OCI-LY1 (cell line): Measurements from ENCODE around the gene KSR1.

Experiments
- EZH2 ChIP-seq: fragments of 200-600 bp; sonication (generic), shearing (Covaris generic); IDR thresholded peaks from 2 replicates; pipeline ENCODE4 v1.8.0; 2017; ENCODE audit warnings: borderline replicate concordance, mixed run types, mild to moderate bottlenecking, antibody characterized with exemption, low read length, moderate library complexity, mixed read lengths
- TF ChIP-seq, protein P1 (sequence below): fragments of 200-600 bp; sonication (generic), shearing (Covaris generic); IDR thresholded peaks from 2 replicates; pipeline ENCODE4 v1.5.1; 2017; ENCODE audit warnings: mild to moderate bottlenecking, antibody characterized with exemption, low read length, moderate library complexity, mixed read lengths

DNA sequence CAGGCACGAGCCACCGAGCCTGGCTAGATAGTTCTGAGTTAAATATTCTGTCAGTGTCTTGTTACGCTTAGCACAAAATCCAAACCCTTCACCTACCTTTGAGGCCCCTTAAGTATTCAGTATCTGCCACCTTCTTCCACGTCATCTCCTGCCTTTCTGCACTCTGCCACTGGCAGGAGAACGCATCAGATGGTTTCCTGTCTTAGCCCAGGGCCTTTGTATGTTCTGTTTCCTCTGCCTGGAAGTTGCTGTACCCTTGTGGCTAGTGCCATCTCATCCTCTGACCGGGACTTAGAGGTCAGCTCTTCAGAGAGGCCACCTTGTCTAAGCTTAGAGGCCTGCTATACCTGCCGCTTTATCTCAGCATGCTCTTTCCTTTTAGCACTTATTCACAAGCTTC lies 107.3 kb downstream of the KSR1 start:
- no peak for TF ChIP-seq EZH2
- TF ChIP-seq, protein P1, sequence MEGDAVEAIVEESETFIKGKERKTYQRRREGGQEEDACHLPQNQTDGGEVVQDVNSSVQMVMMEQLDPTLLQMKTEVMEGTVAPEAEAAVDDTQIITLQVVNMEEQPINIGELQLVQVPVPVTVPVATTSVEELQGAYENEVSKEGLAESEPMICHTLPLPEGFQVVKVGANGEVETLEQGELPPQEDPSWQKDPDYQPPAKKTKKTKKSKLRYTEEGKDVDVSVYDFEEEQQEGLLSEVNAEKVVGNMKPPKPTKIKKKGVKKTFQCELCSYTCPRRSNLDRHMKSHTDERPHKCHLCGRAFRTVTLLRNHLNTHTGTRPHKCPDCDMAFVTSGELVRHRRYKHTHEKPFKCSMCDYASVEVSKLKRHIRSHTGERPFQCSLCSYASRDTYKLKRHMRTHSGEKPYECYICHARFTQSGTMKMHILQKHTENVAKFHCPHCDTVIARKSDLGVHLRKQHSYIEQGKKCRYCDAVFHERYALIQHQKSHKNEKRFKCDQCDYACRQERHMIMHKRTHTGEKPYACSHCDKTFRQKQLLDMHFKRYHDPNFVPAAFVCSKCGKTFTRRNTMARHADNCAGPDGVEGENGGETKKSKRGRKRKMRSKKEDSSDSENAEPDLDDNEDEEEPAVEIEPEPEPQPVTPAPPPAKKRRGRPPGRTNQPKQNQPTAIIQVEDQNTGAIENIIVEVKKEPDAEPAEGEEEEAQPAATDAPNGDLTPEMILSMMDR: no peak
